Measurements from ENCODE around the gene PCSK4.

GRCh38 chr19:1460033-1460995, 29.8 kb downstream of the PCSK4 start:
- TF ChIP-seq CTCF (optimal IDR thresholded peaks at IDR 0.05 in 1 of 3, IDR thresholded peaks at IDR 0.05 in 1 of 3, conservative IDR thresholded peaks at IDR 0.05 in 1 of 3; ENCODE audit: extremely low read depth in 1 of 3, insufficient read depth in 2 of 3, low read length in 3 of 3) (no peak), EZH2 (IDR thresholded peaks at IDR 0.05; ENCODE audit: low read length) (no peak)
